Stimulated activated CD4-positive, alpha-beta T cell treated with anti-CD3 and anti-CD28 coated beads, Interleukin-1b, Interleukin-23, amount 100 ng/mL, for 1 hour (primary cell): ENCODE data around the gene TFAM.
"Not testable (repeated sequence)": the region's sequence is repeated elsewhere in the genome, so short reads cannot be mapped to it uniquely, and the experiment has no call there.

ENCODE experiments used
- DNase-seq, 2 donors: peaks; one replicate each; pipeline ENCODE4 v3.0.0-alpha.2; 2020; ENCODE audit warnings: low read depth in 2 of 2

The TFAM gene

DNA sequence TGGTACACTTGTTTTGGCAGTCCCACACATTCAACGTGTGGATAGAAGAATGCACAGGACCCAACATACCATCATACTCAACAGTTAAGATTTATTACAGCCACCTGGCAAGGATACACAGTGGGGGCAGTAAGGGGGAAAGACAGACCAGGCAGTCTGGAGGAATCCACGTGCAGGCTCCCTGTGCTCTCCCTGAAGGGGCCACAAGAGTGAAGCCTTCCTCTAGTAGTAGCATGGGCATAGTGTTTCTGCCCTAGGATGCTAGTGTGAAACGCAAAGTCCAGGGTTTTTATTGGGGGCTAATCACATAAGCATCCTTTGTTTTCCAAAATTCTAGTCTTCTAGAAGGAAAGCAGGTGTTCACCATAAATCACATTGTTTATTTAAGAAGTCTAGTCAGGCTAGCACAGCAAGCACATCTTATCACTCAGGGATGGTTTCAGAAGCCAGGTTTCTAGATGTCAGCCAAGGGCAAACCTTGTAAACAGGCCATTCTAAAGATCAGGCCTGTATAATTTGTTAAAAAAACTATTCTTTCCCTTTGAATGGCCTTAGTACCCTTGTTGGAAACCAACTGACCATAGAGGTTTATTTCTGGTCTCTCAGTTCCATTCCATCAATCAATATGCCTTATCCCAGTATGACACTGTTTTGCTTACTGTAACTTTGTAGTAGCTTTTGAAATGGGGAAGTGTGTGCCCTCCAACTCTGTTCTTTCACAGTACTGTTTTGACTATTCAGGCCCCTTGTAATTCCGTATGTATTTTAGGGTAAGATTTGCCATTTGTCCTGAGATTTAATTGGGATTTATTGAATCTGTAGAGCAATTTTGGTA, 12.4 kb upstream of the TFAM start:
- no peak for DNase-seq

DNA sequence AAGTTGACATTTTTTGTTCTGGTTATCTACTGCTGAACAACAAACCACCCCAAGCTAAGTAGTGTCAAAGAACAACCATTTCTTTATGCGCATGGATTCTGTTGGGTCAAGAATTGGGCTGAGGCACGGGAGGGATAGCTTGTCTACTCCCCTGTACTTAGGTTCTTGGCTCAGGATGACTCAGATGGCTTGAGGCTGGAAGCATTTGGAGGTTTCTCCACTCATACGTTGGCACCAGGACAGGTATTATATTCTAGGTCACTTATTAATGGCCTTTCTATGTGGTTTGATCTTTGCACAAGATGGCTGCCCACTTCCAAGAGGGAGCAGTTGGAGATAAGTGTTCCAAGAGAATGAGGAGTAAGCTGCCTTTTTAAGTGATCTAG, 11.8 kb upstream of the TFAM start:
- no peak for DNase-seq

DNA sequence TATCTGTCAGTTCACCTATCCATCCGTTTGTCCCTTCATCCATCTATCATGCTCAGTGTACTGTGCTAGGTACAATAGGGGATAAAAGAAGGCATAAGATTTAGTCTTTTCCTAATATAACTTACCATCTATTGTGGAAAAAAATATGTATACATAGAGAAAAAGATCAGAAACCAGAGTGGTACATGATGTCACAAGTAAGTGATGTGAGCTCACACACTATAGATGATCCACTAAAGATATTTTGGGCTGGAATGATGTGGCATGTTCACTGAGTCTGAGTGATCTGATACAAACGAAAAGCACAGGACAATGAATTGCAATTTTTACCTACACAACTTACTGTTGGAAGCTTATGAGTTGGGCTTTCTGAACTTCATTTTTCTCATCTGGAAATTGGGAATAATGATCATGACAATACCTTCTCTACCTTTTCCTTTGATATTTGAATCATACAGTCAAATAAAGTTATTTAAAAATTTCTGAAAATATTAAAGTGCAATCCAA, 2.7 kb upstream of the TFAM start:
- no peak for DNase-seq

DNA sequence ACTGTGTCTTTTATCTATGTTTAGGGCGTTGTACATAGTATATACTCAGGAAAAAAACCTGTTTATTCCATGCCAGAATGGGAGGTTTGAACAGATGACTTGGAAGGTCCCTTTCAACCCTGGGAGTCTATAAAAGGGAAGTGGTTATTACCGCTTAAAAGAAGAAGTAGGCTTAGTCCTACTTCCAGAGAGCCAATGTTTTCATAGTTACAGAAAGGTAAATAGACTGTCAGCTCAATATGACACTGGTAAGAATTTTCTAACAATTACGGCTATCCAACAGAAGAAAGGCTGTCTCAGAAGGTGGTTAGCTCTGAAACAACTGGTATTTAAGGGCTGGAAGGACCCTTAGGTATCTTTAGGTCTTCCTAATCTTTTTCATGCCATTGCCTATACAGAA, 1.1 kb upstream of the TFAM start:
- no peak for DNase-seq

DNA sequence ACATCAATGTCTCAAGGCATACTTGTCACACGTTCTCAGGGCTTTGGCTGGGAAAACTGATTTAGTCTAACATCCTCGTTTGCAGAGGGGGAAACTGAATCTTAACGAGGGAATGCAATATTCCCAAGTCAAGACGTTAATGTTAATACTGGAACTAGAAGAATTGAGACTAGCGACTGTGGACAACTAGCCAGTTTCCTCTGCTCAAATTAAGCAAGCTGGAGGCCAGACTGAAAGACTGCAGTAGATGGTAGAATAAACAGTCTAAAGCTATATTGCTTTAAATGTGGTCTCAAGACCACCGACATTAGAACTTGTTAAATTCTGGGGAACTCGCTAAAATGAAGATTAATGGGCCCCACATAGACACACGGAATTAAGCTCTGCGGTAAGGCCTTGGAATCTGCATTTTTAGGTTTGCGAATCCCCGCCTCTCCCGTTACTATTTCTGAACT, 639 bp upstream of the TFAM start:
- DNase-seq, result no peak

DNA sequence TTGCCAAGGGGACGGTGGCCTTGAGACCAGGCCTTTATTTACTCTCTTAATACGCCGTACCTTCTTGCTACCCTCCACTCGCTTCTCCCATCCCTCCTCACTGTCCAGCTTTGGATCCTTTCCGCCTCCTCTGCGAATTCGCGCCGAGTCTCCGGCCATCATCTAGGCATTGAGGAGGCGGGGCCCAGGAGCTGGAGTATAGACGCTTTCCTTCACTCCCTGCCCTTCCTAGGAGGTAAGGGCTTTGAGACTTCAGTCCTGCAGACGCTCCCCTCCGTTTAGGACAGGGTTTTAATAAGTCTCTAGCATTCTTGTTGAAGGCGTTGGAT, 538 bp downstream of the TFAM start:
- no peak for DNase-seq

DNA sequence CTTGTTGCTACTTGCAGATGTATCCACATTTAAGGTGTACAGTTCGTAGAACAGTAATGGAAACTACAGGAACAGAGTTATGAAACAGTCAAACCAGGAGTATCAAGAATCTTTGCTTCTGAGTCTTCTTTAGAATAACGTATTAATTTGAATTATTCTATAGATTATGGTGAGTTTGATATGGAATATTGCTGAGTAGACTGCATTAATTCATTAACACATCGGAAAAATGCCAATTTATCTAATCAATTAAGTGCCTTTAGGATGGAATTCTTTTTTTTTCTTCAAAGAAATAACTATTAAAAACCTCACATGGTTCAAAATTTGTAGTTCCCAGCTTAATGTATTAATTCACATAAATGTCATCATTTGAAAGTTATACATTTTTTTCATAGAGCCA, 3.8 kb downstream of the TFAM start:
- DNase-seq, result no peak

DNA sequence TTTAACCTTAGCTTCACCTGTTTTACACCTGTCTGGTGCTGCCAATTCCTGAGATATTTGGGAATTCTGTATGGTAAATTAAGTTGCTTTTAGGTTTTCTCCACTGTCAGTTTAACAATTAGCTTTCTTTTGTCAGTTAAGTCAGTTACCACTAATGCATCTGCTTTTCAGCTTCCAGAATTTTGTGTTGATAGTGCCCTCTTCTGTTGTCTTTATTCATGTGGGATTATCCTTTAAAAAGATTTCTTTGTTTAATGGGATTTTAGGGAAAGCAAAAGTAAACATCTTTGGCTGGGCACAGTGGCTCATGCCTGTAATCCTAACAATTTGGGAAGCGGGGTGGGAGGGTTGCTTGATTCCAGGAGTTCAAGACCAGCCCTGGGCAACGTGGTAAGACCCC, 8.1 kb downstream of the TFAM start:
- no peak for DNase-seq

DNA sequence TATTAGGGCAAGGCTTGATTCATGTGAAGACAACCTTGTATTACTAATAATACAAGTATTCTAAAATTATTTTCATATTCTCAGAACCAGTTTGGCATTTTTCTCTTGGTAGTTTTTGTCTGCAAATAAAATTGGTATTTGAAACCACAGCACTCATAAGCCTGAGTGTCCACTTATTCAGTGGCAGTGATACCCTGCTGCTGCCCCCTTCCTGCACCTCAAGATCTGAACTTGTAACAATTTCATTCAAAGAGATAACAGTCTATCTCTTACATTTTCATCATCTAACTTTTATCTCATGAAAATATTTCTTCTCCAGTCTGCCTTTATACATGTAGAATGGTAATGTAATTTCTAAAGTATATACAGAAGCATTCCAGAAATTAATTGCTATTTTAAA, 9.3 kb downstream of the TFAM start:
- no peak for DNase-seq

DNA sequence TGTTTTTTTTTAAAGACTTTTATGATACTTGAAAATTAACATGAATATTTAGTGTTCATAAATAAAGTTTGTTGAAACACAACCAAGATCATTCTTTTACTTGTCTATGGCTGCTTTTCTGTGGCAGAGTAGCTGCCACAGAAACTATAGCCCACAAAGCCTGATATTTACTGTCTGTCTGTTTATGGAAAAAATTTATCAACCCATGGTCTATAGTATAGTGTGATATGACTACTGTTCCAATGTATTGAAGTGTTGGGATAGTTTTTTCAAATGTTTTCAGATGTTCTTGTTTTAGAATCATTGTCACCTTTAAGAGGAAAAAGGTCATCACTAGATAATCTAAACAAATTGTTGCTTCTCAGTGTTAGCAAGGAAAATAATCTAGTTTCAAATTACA, 10.8 kb downstream of the TFAM start:
- DNase-seq, result no peak

DNA sequence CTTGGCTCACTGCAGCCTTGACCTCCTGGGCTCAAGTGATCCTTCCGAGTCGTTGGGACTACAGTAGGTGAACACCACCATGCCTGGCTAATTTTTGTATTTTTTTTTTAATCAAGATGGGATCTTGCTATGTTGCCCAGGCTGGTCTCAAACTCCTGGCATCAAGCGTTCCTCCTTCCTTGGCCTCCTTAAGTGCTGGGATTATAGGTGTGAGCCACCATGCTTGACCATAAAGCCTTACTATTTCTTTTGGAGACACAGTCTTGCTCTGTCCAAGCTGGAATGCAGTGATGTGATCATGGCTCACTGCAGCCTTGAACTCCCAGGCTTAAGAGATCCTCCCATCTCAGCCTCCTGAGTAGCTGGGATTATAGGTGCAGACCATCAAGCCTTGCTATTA, 12.6 kb downstream of the TFAM start:
- DNase-seq, result no peak

DNA sequence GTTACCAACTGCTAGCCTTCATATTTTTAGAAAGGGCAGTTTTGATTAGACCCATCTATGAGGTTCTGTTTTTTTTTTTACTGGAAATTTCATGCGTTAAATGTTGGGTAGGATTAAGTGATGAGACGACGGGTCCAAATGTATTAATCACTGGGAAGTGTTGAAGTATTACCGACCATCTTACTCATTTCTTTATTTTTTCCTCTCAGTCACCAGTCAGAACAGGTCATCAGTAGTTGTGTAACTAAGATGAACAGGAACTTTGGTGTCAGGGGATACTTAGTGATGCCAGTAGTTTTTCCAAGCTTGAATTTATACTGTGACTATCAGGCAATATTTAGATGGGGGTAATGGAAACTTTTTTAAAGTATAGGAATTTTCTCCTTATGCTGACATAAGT, 14.2 kb downstream of the TFAM start:
- no peak for DNase-seq

DNA sequence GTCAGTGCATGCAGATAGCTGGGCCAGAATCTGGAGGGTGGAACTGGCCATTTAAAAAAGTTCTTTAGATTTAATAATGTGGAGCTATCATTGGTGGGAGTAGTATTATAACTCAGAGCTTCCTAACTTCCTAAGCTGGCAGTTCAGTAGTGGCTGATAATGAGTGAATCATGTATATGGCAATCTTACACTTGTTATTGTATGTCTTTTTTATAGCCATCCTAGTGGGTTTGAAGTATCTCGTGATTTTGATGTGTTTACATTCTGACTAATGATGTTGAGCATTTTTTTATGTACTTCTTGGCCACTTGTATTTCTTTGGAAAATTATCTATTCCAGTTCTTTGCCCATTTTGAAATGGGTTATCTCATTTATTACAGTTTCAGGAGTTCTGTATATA, 15.4 kb downstream of the TFAM start:
- DNase-seq, result no peak

DNA sequence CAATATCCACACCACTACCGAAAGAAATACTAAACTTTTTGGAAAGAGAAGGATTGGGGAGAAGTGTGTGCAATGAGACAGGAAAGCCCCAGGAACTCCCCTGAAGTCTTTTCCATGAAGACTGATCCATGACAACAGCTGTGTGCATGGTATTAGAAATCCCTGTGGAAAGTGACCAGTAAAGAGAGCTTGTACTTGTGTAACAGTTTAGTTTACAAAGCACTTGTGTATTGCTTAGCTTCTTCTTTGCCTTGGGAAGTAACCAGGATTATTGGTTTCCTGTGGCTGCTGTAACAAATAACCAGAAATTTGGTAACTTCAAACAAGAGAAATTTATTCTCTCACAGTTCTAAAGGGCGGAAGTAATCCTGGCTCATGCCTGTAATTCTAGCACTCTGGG, 18.8 kb downstream of the TFAM start:
- DNase-seq, result no peak

DNA sequence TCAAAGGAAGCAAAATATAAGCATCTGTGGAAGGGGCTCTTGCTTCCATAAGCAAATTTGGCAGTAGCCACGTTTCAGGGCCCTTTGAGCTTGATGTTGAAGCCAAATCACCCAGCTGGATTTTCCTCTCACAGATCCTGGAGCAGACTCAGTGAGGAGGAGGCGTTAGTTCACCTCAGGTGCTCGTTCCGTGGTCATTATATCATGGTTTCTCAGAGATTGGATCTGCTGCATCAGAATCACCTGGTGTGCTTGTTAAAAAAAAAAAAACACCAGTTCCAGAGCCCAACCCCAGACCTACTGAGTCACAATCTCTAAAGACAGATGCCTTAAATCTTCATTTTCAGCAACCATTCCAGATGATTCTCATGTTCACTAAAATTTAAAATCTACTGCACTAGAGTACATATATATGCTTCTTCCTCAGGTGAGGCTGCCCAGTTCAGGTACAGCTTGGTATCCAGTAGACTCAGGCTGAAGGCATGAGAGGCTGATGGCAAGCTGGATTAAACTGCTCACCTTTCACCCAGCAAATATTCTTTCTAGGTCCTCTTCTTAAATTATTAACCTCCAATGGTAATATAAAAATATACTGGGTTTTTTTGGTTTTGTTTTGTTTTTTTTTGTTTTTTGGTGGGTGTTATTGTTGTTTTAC, 24.9 kb downstream of the TFAM start:
- no peak for DNase-seq

DNA sequence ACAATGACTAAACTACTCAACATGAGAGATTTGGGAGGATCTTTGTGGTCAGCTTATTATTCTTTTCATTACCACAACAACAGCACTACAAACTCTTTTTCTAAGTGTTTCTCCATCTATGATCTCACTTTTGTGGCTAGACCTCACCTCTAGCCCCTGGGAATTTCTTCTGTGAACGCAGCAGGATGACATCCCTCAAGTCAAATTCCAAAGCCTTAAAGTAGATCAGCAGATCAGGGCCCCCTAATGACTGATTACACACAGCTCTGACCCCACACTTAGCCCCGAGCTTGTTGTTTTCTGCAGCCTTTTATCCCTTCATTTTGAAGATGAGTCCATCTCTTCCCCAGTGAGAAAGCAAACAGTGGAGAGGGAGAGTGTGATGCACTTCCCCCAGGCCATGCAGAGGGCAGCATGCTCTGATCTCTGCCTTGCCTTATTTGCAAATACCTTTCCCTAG, 27.3 kb downstream of the TFAM start:
- DNase-seq, result no peak

DNA sequence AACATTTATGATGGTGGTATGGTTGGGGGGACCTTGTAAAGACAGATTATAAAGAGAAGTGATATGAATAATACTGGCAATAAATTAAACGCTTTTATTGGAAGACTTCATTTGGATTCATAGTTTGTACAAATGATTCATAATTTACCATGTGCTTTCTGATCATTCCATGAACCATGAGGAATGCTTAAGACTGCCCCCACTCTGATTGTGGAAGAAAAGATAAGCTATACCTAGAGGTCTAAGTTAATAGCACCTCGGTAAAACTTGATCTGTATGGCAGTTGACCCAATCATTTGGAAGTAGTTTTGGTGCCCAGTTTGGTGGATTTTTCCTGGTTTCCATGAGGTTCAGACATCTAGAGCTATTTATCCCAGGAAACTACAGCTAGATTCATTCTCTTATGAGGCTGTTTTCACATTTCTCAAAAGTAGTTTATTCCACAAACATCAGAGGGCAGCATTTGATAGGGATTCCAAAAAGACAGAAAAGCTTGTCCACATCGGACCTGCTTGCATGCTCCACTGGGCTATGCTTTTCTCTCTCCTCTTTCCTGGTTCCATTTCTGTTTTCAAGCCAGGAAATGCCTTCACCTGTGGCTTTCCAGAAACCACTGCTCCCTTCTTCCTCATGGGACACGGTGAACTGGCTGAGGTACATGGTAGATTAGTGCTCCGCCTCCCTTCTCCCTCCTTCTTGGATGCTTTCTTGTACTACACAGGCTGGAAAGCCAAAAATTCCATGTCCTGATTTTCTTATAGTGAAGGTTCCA, 29.2 kb downstream of the TFAM start:
- DNase-seq, result no peak

DNA sequence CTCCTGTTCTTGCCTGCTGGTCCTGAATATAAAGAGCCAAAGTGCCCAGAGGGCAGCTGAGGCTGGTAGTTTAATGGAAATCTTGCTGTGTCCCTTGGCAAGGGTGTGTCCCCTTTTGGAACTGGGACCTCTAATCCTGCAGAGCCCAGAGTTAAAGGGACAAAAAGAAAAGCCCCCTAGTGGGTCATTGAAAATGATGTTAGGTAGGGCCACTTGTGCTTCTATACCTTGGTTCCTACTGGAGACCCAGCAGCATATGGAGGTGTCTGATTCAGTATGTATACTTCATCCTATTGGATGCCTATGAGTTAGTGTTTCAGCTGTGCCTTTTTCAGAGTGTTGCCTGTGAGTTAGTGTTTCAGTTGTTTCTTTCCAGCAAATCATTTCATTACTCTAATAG, 30.5 kb downstream of the TFAM start:
- no peak for DNase-seq

DNA sequence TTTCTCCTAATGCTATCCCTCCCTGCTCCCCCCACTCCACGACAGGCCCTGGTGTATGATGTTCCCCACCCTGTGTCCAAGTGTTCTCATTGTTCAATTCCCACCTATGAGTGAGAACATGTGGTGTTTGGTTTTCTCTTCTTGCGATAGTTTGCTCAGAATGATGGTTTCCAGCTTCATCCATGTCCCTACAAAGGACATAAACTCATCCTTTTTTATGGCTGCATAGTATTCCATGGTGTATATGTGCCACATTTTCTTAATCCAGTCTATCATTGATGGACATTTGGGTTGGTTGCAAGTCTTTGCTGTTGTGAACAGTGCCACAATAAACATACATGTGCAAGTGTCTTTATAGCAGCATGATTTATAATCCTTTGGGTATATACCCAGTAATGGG, 32.7 kb downstream of the TFAM start:
- not testable (repeated sequence) for DNase-seq

DNA sequence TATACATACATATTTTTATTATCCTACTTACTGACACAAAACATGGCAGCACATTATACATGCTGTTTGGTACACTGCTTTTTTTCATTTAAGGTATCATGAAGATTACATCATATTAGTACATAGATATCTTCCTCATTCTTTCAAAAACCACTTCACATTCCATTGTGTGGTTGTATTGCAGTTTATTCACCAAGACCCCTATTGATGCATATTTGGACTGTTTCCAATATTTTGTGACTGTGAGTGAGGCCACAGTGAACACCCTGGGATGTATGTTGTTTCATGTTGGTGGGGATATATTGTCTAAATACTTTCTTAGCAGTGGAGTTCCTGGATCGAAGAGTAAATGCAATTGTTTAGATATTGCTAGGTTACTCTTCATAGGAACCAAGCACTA, 39.0 kb downstream of the TFAM start:
- DNase-seq, result no peak

DNA sequence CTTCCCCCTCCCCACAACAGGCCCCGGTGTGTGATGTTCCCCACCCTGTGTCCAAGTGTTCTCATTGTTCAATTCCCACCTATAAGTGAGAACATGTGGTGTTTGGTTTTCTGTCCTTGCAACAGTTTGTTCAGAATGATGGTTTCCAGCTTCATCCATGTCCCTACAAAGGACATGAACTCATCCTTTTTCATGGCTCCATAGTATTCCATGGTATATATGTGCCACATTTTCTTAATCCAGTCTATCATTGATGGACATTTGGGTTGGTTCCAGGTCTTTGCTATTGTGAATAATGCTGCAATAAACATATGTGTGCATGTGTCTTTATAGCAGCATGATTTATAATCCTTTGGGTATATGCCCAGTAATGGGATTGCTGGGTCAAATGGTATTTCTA, 43.2 kb downstream of the TFAM start:
- not testable (repeated sequence) for DNase-seq

DNA sequence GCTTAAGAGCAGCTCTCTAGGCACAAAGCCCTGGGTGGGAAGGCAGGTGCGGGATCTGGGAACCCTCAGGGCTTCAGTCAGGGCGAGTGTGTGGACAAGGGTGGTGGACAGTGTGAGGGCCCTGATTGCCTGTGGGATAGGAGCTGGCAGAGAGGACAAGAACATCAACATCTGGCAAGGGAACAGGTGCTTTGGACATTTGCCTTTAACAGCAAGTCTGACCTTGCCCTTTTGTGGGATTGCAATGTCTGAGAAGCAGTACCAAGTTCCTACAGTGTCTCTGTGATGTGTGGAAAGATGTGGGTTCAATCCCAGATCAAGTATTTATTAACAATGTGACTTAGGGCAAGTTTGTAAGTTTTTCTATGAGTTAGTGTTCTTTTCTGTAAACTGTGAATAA, 46.7 kb downstream of the TFAM start:
- no peak for DNase-seq

DNA sequence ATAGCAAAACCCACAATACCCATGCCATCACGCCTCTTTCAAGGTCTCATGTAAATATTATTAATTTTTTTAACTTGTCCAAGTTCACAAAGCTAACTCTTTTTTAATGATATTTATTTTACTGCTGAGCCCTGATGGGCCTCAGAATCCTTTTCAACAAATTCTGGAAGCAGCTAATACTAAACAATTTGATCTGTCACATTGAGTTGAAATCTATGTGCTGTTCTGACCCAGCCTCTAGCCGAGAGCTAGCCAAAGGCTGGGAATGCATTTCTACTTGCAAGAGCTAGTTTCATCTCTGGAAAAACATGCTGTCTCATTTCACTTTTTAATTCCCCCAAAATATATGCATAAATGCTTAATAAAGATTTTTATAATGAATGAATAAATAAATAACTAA, 47.9 kb downstream of the TFAM start:
- no peak for DNase-seq
